Gastroesophageal sphincter (tissue), 4 donors: ENCODE results near the gene GAREM1. TPM values are rescaled to one million over a fixed set of nuclear protein-coding genes. Genes with fewer than 3 reads are reported as not detected.

Source experiments
- ATAC-seq: fragments of 150-250 bp; one replicate; pipeline ENCODE4 v1.9.1; 2016; ENCODE audit warnings: mild to moderate bottlenecking, moderate library complexity
- H3K27ac ChIP-seq, 4 donors: fragments of 200-600 bp; sonication (generic) in 3 of 4; 1 replicate in 3 of 4; 2 replicates in 1 of 4; pipeline ENCODE4 v1.5.1; 2016 to 2019
- H3K27me3 ChIP-seq: fragments of 200-600 bp; sonication (generic); one replicate; pipeline ENCODE4 v1.5.1; 2019
- H3K36me3 ChIP-seq, 2 donors: fragments of 200-600 bp; sonication (generic); one replicate each; pipeline ENCODE4 v1.5.1; 2019; ENCODE audit warnings: control low read depth in 1 of 2
- H3K4me1 ChIP-seq, 3 donors: fragments of 200-600 bp; sonication (generic); 1 replicate in 2 of 3; 2 replicates in 1 of 3; pipeline ENCODE4 v1.5.1; 2016 to 2019; ENCODE audit warnings: control low read depth in 2 of 3
- H3K4me3 ChIP-seq, 2 donors: fragments of 200-600 bp; sonication (generic); one replicate each; pipeline ENCODE4 v1.5.1; 2019; ENCODE audit warnings: mild to moderate bottlenecking in 1 of 2, moderate library complexity in 1 of 2
- H3K9me3 ChIP-seq, 3 donors: fragments of 200-600 bp; sonication (generic); one replicate each; pipeline ENCODE4 v1.5.1; 2017 to 2019; ENCODE audit warnings: control low read depth in 2 of 3
- CTCF ChIP-seq, 4 experiments: fragments of 200-600 bp in 2 of 4; fragments of 450-650 bp in 2 of 4; sonication (generic) in 1 of 4; IDR thresholded peaks; one replicate each; pipeline ENCODE4 v1.5.1; 2017 to 2019; ENCODE audit warnings: antibody characterized with exemption in 4 of 4, mild to moderate bottlenecking in 2 of 4, moderate library complexity in 2 of 4
- EP300 ChIP-seq: sonication (generic); formaldehyde crosslinking; IDR thresholded peaks from one replicate; pipeline ENCODE4 v1.6.1; 2017; ENCODE audit warnings: antibody characterized with exemption, mild to moderate bottlenecking
- POLR2A ChIP-seq, 2 donors: fragments of 450-650 bp; IDR thresholded peaks; one replicate each; pipeline ENCODE4 v1.6.1; 2017; ENCODE audit warnings: antibody characterized with exemption in 2 of 2, mild to moderate bottlenecking in 2 of 2, moderate library complexity in 1 of 2
- POLR2AphosphoS5 ChIP-seq: sonication (generic); formaldehyde crosslinking; IDR thresholded peaks from one replicate; pipeline ENCODE4 v1.6.1; 2017; ENCODE audit warnings: antibody characterized with exemption
- WGBS, 2 donors: methylation state at CpG; one replicate each; pipeline ENCODE4 v1.1.5; 2018; ENCODE audit warnings: low coverage in 1 of 2; 5-methylcytosine and 5-hydroxymethylcytosine counted together
- total RNA-seq, 4 donors: library from RNA; depleted of rRNA; stranded (reverse); fragments of >200 nt; gene quantifications; one replicate each; pipeline ENCODE4 v1.1.0, GENCODE V29; 2016

GAREM1 gene
- total RNA-seq, 4 donors from 2014 or later: 8.2 to 16.6 (median 12.3) TPM

GRCh38 chr18:32270341-32270740 is 200.3 kb downstream of the GAREM1 start:
- no peak overlapping the region for H3K4me3 ChIP-seq
- no peak for ATAC-seq
- no peaks in the 10 kb centered on the region for H3K27me3 ChIP-seq
- WGBS, 2 donors: 85 to 87% methylated on average over 3 to 8 of the region's 8 CpGs
- H3K36me3 ChIP-seq: peaks cover 6 to 35% of the 10 kb centered on the region in 2 donors
- no peaks in the 10 kb centered on the region for H3K9me3 ChIP-seq
- H3K27ac ChIP-seq: no peak overlapping the region
- H3K4me1 ChIP-seq: peaks cover 0 to 7% (median 0%) of the 10 kb centered on the region in 3 donors
- TF ChIP-seq POLR2A (IDR thresholded peaks at IDR 0.05) (no peak), POLR2AphosphoS5 (no peak), EP300 (no peak), CTCF (IDR thresholded peaks at IDR 0.05) (no peak)

DNA sequence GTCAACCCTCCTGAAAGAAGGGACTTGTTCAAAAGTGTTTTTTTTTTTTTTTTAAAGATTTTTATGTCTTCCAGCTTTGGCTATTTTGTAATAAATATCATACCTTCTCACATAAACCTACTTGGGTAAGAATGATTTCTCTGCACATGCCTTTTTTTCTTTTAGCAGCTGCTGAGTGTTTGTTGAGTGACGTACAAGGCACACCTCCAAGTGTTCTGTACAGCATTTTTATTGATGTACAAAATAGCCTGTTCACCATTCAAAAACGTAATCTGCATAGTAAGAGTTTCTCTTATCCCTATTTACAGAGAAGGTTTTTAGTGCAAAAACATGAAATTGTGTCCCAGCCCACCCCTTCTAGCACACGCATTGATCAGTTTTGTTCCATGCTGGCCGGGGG is 203.2 kb downstream of the GAREM1 start:
- Histone ChIP-seq H3K27ac (no peak overlapping the region), H3K36me3 (peaks cover 6 to 35% of the 10 kb centered on the region in 2 donors), H3K27me3 (no peaks in the 10 kb centered on the region), H3K4me1 (peaks cover 0 to 7% (median 0%) of the 10 kb centered on the region in 3 donors), H3K9me3 (no peaks in the 10 kb centered on the region), H3K4me3 (no peak overlapping the region)
- 86 to 92% methylated on average over 4 of the region's 4 CpGs for WGBS, 2 donors
- no peak for ATAC-seq
- TF ChIP-seq POLR2AphosphoS5: no peak
- no peak for TF ChIP-seq POLR2A (IDR thresholded peaks at IDR 0.05)
- no peak for TF ChIP-seq EP300
- no peak for TF ChIP-seq CTCF (IDR thresholded peaks at IDR 0.05)

DNA sequence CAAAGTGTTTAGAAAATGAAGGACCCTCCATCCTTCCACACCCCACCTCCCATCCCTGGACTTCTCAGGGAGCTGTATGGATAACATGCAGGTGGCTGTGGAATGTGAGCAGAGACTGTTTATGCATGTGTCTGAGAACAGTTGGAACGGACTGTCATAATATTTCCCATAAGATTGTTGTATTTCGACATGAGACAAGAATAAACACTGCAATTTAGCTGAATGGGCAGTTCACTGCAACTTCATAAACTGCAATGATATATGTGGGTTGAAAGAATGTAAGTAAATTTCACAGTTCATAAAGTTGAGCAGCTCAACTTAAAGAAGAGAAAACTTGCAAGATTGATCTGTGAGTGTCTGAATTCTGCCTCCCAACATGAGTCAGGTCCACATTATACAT is 206.3 kb downstream of the GAREM1 start:
- Histone ChIP-seq H3K27ac (no peak overlapping the region), H3K27me3 (no peaks in the 10 kb centered on the region), H3K9me3 (no peaks in the 10 kb centered on the region), H3K4me1 (no peaks in the 10 kb centered on the region), H3K4me3 (no peak overlapping the region), H3K36me3 (peaks cover 3 to 24% of the 10 kb centered on the region in 2 donors)
- ATAC-seq: no peak
- 65 to 67% methylated on average over 2 of the region's 2 CpGs for WGBS, 2 donors
- no peak for TF ChIP-seq EP300
- TF ChIP-seq POLR2A (IDR thresholded peaks at IDR 0.05): no peak
- no peak for TF ChIP-seq POLR2AphosphoS5
- no peak for TF ChIP-seq CTCF (IDR thresholded peaks at IDR 0.05)

DNA sequence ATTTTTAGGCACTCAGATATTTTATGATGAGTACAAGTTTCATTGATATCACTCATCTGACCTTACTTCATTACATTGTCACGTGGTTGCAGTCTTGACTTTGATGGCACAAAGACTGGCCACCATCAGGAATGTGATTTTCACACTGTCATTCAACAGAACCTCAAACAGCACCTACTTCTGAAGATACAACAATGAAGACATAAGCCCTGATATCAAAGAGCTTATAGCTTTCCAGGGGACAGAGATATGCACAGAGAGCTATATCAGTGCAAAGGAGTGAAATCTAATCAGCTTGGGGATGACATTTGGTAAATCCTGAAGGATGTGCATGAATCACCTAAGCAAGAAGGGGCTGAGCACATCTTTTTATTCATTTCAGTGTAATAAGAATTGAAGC is 208.6 kb downstream of the GAREM1 start:
- TF ChIP-seq POLR2AphosphoS5 (no peak), POLR2A (IDR thresholded peaks at IDR 0.05) (no peak)
- ATAC-seq: no peak
- 78% methylated on average over 1 of the region's 1 CpG; no CpG with 5 or more reads in 1 of the 2 donors for WGBS, 2 donors
- H3K4me3 ChIP-seq: no peak overlapping the region
- H3K27me3 ChIP-seq: no peaks in the 10 kb centered on the region
- no peaks in the 10 kb centered on the region for H3K9me3 ChIP-seq
- peaks cover 0 to 4% of the 10 kb centered on the region in 2 donors for H3K36me3 ChIP-seq
- H3K4me1 ChIP-seq: no peaks in the 10 kb centered on the region
- H3K27ac ChIP-seq: no peak overlapping the region

- no peak overlapping the region for H3K4me3 ChIP-seq
- H3K27ac ChIP-seq: no peak overlapping the region
- H3K36me3 ChIP-seq: no peaks in the 10 kb centered on the region
- no peak for TF ChIP-seq EP300
- TF ChIP-seq POLR2AphosphoS5: no peak
- no peak for TF ChIP-seq CTCF (IDR thresholded peaks at IDR 0.05)
- TF ChIP-seq POLR2A (IDR thresholded peaks at IDR 0.05): no peak
- H3K4me1 ChIP-seq: no peaks in the 10 kb centered on the region
- no peaks in the 10 kb centered on the region for H3K9me3 ChIP-seq
- WGBS, 2 donors: 94 to 100% methylated on average over 1 to 3 of the region's 5 CpGs
- no peak for ATAC-seq
- no peaks in the 10 kb centered on the region for H3K27me3 ChIP-seq
Observed at GRCh38 chr18:32261003-32261402, 209.7 kb downstream of the GAREM1 start.
